Subcutaneous abdominal adipose tissue (tissue), 5 donors: ENCODE results near the gene SYNPO.

Experiments
- H3K27ac ChIP-seq: one replicate; pipeline ENCODE4 v1.7.0; 2013; ENCODE audit warnings: low read depth, mild to moderate bottlenecking, inconsistent platforms, low read length, moderate library complexity
- H3K27me3 ChIP-seq, 5 donors: one replicate each; pipeline ENCODE4 v1.7.0; 2013; ENCODE audit warnings: low read length in 5 of 5, inconsistent platforms in 1 of 5; ENCODE audit not compliant: control insufficient read depth in 5 of 5, insufficient read depth in 4 of 5
- H3K36me3 ChIP-seq, 5 donors: one replicate each; pipeline ENCODE4 v1.7.0; 2013; ENCODE audit warnings: low read length in 5 of 5; ENCODE audit not compliant: control insufficient read depth in 5 of 5, insufficient read depth in 5 of 5
- H3K4me1 ChIP-seq, 5 donors: one replicate each; pipeline ENCODE4 v1.7.0; 2013; ENCODE audit warnings: low read length in 5 of 5, mild to moderate bottlenecking in 3 of 5, moderate library complexity in 1 of 5; ENCODE audit not compliant: control insufficient read depth in 5 of 5, insufficient read depth in 5 of 5
- H3K4me3 ChIP-seq, 5 donors: one replicate each; pipeline ENCODE4 v1.7.0; 2013; ENCODE audit warnings: low read length in 5 of 5, low read depth in 1 of 5
- H3K9ac ChIP-seq, 5 donors: one replicate each; pipeline ENCODE4 v1.7.0; 2013; ENCODE audit warnings: low read length in 5 of 5, mild to moderate bottlenecking in 4 of 5, moderate library complexity in 3 of 5
- H3K9me3 ChIP-seq, 5 donors: one replicate each; pipeline ENCODE4 v1.7.0; 2013; ENCODE audit warnings: low read length in 5 of 5; ENCODE audit not compliant: control insufficient read depth in 5 of 5
- donor health status: healthy.
- donor health status: healthy.
- donor health status: healthy.
- donor health status: healthy.
- donor health status: healthy.

Gene SYNPO

GRCh38 chr5:150640311-150641005 is at the start of gene SYNPO:
Gene SYNPO (plus strand): TSS chr5:150640660. CDS start chr5:150648276, 7,616 bp downstream.
- H3K4me1 ChIP-seq = peaks cover 41 to 83% (median 75%) of the 10 kb centered on the region in 5 donors

GRCh38 chr5:150590979-150591695 is 49.3 kb upstream of the SYNPO start:
- Histone ChIP-seq H3K27ac (peak overlapping the region; percentile 86), H3K4me3 (peak overlapping the region in 1 of 5 donors; percentile 4), H3K9ac (peak overlapping the region in 3 of 5 donors; percentile 13 to 38 (median 15)), H3K9me3 (no peaks in the 10 kb centered on the region), H3K4me1 (peaks cover 16 to 71% (median 57%) of the 10 kb centered on the region in 5 donors), H3K36me3 (no peaks in the 10 kb centered on the region), H3K27me3 (no peaks in the 10 kb centered on the region)

More at GRCh38 chr5:150640311-150641005, at the start of gene SYNPO:
- H3K27ac ChIP-seq = peak within 1 kb of the TSS; percentile 98
- H3K36me3 ChIP-seq = no peaks in the 10 kb centered on the region
- H3K9me3 ChIP-seq = no peaks in the 10 kb centered on the region
- peak within 1 kb of the TSS; percentile 48 to 81 (median 59) for H3K9ac ChIP-seq
- no peaks in the 10 kb centered on the region for H3K27me3 ChIP-seq
- H3K4me3 ChIP-seq = peak within 1 kb of the TSS; percentile 2 to 43 (median 11)

GRCh38 chr5:150593593-150593992 is 46.9 kb upstream of the SYNPO start:
- Histone ChIP-seq H3K9ac (no peak overlapping the region), H3K4me3 (no peak overlapping the region), H3K27ac (no peak overlapping the region), H3K36me3 (no peaks in the 10 kb centered on the region), H3K4me1 (peaks cover 16 to 83% (median 57%) of the 10 kb centered on the region in 5 donors), H3K27me3 (no peaks in the 10 kb centered on the region), H3K9me3 (no peaks in the 10 kb centered on the region)

GRCh38 chr5:150593996-150594395 is 46.5 kb upstream of the SYNPO start:
- H3K27ac ChIP-seq = no peak overlapping the region
- no peaks in the 10 kb centered on the region for H3K36me3 ChIP-seq
- H3K27me3 ChIP-seq = no peaks in the 10 kb centered on the region
- no peaks in the 10 kb centered on the region for H3K9me3 ChIP-seq
- H3K9ac ChIP-seq = no peak overlapping the region
- H3K4me1 ChIP-seq = peaks cover 17 to 87% (median 57%) of the 10 kb centered on the region in 5 donors
- no peak overlapping the region for H3K4me3 ChIP-seq

GRCh38 chr5:150595466-150596031 is 44.9 kb upstream of the SYNPO start:
- no peaks in the 10 kb centered on the region for H3K27me3 ChIP-seq
- no peaks in the 10 kb centered on the region for H3K36me3 ChIP-seq
- H3K27ac ChIP-seq = peak overlapping the region; percentile 74
- peaks cover 14 to 88% (median 57%) of the 10 kb centered on the region in 5 donors for H3K4me1 ChIP-seq
- no peaks in the 10 kb centered on the region for H3K9me3 ChIP-seq
- no peak overlapping the region for H3K9ac ChIP-seq
- H3K4me3 ChIP-seq = no peak overlapping the region

- H3K9ac ChIP-seq = peak overlapping the region in 1 of 5 donors; percentile 33
- H3K27me3 ChIP-seq = no peaks in the 10 kb centered on the region
- no peaks in the 10 kb centered on the region for H3K9me3 ChIP-seq
- H3K4me1 ChIP-seq = peaks cover 9 to 83% (median 51%) of the 10 kb centered on the region in 5 donors
- H3K4me3 ChIP-seq = no peak overlapping the region
- H3K36me3 ChIP-seq = no peaks in the 10 kb centered on the region
- peak overlapping the region; percentile 74 for H3K27ac ChIP-seq
Measured at GRCh38 chr5:150596313-150596712, 44.1 kb upstream of the SYNPO start.

GRCh38 chr5:150596826-150597225 is 43.6 kb upstream of the SYNPO start:
- H3K9me3 ChIP-seq = no peaks in the 10 kb centered on the region
- H3K9ac ChIP-seq = no peak overlapping the region
- peak overlapping the region; percentile 74 for H3K27ac ChIP-seq
- peaks cover 7 to 83% (median 48%) of the 10 kb centered on the region in 5 donors for H3K4me1 ChIP-seq
- no peak overlapping the region for H3K4me3 ChIP-seq
- H3K27me3 ChIP-seq = no peaks in the 10 kb centered on the region
- no peaks in the 10 kb centered on the region for H3K36me3 ChIP-seq

- Histone ChIP-seq H3K9ac (peak overlapping the region in 1 of 5 donors; percentile 38), H3K4me1 (peaks cover 7 to 85% (median 40%) of the 10 kb centered on the region in 5 donors), H3K27me3 (no peaks in the 10 kb centered on the region), H3K36me3 (no peaks in the 10 kb centered on the region), H3K4me3 (no peak overlapping the region), H3K27ac (peak overlapping the region; percentile 76), H3K9me3 (no peaks in the 10 kb centered on the region)
Measured at GRCh38 chr5:150598006-150598405, 42.5 kb upstream of the SYNPO start.

- Histone ChIP-seq H3K27ac (peak overlapping the region; percentile 76), H3K27me3 (no peaks in the 10 kb centered on the region), H3K9me3 (no peaks in the 10 kb centered on the region), H3K9ac (peak overlapping the region in 1 of 5 donors; percentile 41), H3K4me1 (peaks cover 10 to 85% (median 31%) of the 10 kb centered on the region in 5 donors), H3K36me3 (no peaks in the 10 kb centered on the region), H3K4me3 (no peak overlapping the region)
Measured at GRCh38 chr5:150598821-150599273, 41.6 kb upstream of the SYNPO start.

GRCh38 chr5:150599281-150599680 is 41.2 kb upstream of the SYNPO start:
- Histone ChIP-seq H3K9ac (peak overlapping the region in 1 of 5 donors; percentile 41), H3K36me3 (no peaks in the 10 kb centered on the region), H3K9me3 (no peaks in the 10 kb centered on the region), H3K4me3 (no peak overlapping the region), H3K27ac (peak overlapping the region; percentile 76), H3K4me1 (peaks cover 7 to 82% (median 27%) of the 10 kb centered on the region in 5 donors), H3K27me3 (no peaks in the 10 kb centered on the region)
